Spleen (tissue), 11 donors: Measurements from ENCODE around the gene SLC38A8. TPM values are rescaled to one million over a fixed set of nuclear protein-coding genes. Genes with fewer than 3 reads are reported as not detected.

ENCODE experiments used
- DNase-seq: peaks from one replicate; pipeline ENCODE4 v3.0.0-alpha.2; 2020
- H3K27ac ChIP-seq, 8 donors: fragments of 200-600 bp; sonication (generic) in 7 of 8; 1 replicate in 4 of 8; 2 replicates in 4 of 8; pipeline versions ENCODE4 v1.5.0 to v1.8.0; 2016 to 2021; ENCODE audit warnings: inconsistent platforms in 4 of 8, mild to moderate bottlenecking in 4 of 8, moderate library complexity in 1 of 8
- H3K27me3 ChIP-seq, 7 donors: fragments of 200-600 bp; sonication (generic) in 6 of 7; replicated peaks in 1 of 7; 1 replicate in 4 of 7; 2 replicates in 3 of 7; pipeline versions ENCODE4 v1.5.0 to v1.8.0; 2016 to 2021; ENCODE audit warnings: inconsistent platforms in 3 of 7, mild to moderate bottlenecking in 1 of 7
- H3K36me3 ChIP-seq, 6 donors: fragments of 200-600 bp; sonication (generic) in 5 of 6; 1 replicate in 4 of 6; 2 replicates in 2 of 6; pipeline versions ENCODE4 v1.5.0 to v1.8.0; 2016 to 2021; ENCODE audit warnings: inconsistent platforms in 2 of 6
- H3K4me1 ChIP-seq, 6 donors: fragments of 200-600 bp; sonication (generic) in 5 of 6; 1 replicate in 3 of 6; 2 replicates in 3 of 6; pipeline versions ENCODE4 v1.5.0 to v1.8.0; 2016 to 2021; ENCODE audit warnings: inconsistent platforms in 3 of 6
- H3K4me3 ChIP-seq, 8 donors: fragments of 200-600 bp; sonication (generic) in 7 of 8; 1 replicate in 4 of 8; 2 replicates in 4 of 8; pipeline versions ENCODE4 v1.5.0 to v1.8.0; 2016 to 2021; ENCODE audit warnings: inconsistent platforms in 4 of 8, mild to moderate bottlenecking in 4 of 8, moderate library complexity in 2 of 8
- H3K9me3 ChIP-seq, 8 donors: fragments of 200-600 bp; sonication (generic) in 7 of 8; 1 replicate in 4 of 8; 2 replicates in 4 of 8; pipeline versions ENCODE4 v1.5.0 to v1.8.0; 2016 to 2021; ENCODE audit warnings: inconsistent platforms in 4 of 8
- CTCF ChIP-seq, 11 experiments: fragments of 200-600 bp in 7 of 11; fragments of 450-650 bp in 4 of 11; sonication (generic) in 4 of 11; IDR thresholded peaks in 8 of 11; conservative IDR thresholded peaks in 3 of 11; 1 replicate in 7 of 11; 2 replicates in 4 of 11; pipeline versions ENCODE4 v1.4.0 to v1.8.0; 2016 to 2021; ENCODE audit warnings: antibody characterized with exemption in 11 of 11, inconsistent platforms in 4 of 11, mild to moderate bottlenecking in 1 of 11
- POLR2A ChIP-seq, 3 donors: fragments of 450-650 bp; IDR thresholded peaks; one replicate each; pipeline ENCODE4 v1.5.1; 2017; ENCODE audit warnings: antibody characterized with exemption in 3 of 3, mild to moderate bottlenecking in 1 of 3
- POLR2AphosphoS5 ChIP-seq, 3 donors: sonication (generic); formaldehyde crosslinking; IDR thresholded peaks; one replicate each; pipeline ENCODE4 v1.5.1; 2017; ENCODE audit warnings: antibody characterized with exemption in 3 of 3
- WGBS, 5 donors: extraction: QIAGEN DNeasy Blood & Tissue Kit in 3 of 5; methylation state at CpG; one replicate each; pipeline versions ENCODE4 v1.1.5 to v1.1.7; 2013 to 2018; 5-methylcytosine and 5-hydroxymethylcytosine counted together
- intact Hi-C: fragments of 100-400 bp; cut with DNase I; formaldehyde crosslinking; loops from one replicate; pipeline ENCODE4 v1.15.0; 2023; ENCODE audit warnings: low total_unique reads
- polyA plus RNA-seq, 3 donors: library from polyadenylated mRNA; stranded (reverse); fragments of 200-250 nt; gene quantifications; one replicate each; pipeline ENCODE4 v1.2.1, GENCODE V29; 2013
- total RNA-seq, 7 donors: library from RNA; depleted of rRNA in 3 of 7; stranded (reverse); fragments of >200 nt in 3 of 7; fragmentation: NEBNext Ultra II Directional in 4 of 7; extraction: Animal tissue kit (Norgen Biotek cat#: 25700) in 4 of 7; gene quantifications; one replicate each; pipeline versions ENCODE4 v1.1.0 to v1.2.1, GENCODE V29; 2016 to 2021
- donor health status: healthy with polysubstance abuse.
- donor health status: DM: no; HTN: no; CAD: no; lungs with moderate emphysema.
- donor health status: DM: no; HTN: no; CAD: no.
- donor health status: Bipolar disorder and iron deficiency.
- donor health status: healthy.
- donor health status: DM: no; HTN: no; CAD: no.
- donor health status: DM: yes; HTN: yes; CAD: no.

The SLC38A8 gene
- total and polyA plus RNA-seq, 10 donors, result 0.37 TPM; not detected in 9

DNA sequence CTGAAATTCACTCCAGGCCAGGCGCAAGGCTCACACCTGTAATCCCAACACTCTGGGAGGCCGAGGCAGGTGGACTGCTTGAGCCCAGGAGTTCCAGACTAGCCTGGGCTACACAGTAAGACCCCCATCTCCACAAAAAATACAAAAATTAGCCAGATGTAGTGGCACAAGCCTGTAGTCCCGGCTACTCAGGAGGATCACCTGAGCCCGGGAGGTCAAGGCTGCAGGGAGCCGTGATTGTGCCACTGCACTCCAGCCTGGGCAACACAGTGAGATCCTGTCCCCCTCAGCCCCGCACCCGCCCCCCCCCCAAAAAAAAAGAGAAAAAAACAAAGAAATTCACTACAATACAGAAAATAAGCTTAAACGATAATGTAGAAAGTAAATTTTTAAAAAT is 42.7 kb upstream of the SLC38A8 start:
- no peak overlapping the region for H3K4me3 ChIP-seq
- no peak for DNase-seq
- H3K9me3 ChIP-seq, result no peaks in the 10 kb centered on the region
- H3K4me1 ChIP-seq, result peaks cover 0 to 87% (median 46%) of the 10 kb centered on the region in 6 donors
- H3K36me3 ChIP-seq, result peaks cover 0 to 93% (median 69%) of the 10 kb centered on the region in 6 donors
- peak overlapping the region in 2 of 8 donors; percentile 9 to 50 for H3K27ac ChIP-seq
- intact Hi-C loops, result loop anchor here (10.0 kb wide), 1 partner anchor 90 kb away; no protein-coding TSS in a partner anchor
- 53 to 73% (median 60%) methylated on average over 7 to 8 of the region's 8 CpGs for WGBS, 5 donors
- TF ChIP-seq CTCF (IDR thresholded peaks at IDR 0.05 in 8 of 11, conservative IDR thresholded peaks at IDR 0.05 in 3 of 11) (no peak), POLR2A (IDR thresholded peaks at IDR 0.05) (no peak), POLR2AphosphoS5 (IDR thresholded peaks at IDR 0.05) (no peak)
- no peaks in the 10 kb centered on the region for H3K27me3 ChIP-seq

DNA sequence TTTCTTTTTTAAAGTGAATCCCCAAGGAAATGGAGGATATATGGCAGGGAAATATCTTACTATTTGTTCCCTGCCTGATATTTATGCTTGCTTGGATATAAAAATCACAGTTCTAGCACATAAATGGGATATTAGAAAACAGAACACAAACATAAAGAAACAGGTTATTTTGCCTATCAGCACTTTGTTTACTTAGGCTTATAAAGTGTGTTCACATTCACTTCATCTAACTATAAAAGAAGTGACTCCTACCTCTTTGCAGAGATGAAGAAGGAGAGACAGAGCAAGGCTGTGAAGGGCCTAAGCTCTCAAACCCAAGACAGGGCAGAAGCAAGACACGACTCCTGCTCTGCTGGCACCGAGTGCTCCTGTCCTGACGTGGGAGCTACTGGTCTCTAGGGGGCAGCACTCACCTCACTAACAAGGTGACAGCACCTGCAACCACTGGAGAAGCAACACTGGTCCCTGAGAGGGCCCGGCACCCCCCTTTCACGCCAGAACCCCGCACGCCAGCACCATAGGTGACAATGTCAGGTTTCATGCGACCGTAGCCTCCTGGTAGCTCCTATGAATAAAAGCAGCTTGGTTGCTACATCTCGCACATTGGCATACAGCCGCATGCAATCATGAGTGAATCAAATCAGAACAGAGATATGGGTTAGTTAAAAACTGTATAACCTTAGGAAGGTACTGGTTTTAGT is 42.1 kb upstream of the SLC38A8 start:
- Histone ChIP-seq H3K9me3 (no peaks in the 10 kb centered on the region), H3K27ac (peak overlapping the region in 2 of 8 donors; percentile 9 to 50), H3K36me3 (peaks cover 0 to 93% (median 68%) of the 10 kb centered on the region in 6 donors), H3K4me1 (peaks cover 0 to 92% (median 49%) of the 10 kb centered on the region in 6 donors), H3K4me3 (no peak overlapping the region), H3K27me3 (no peaks in the 10 kb centered on the region)
- peak; percentile 84 for DNase-seq
- 37 to 58% (median 48%) methylated on average over 11 of the region's 11 CpGs for WGBS, 5 donors
- TF ChIP-seq POLR2A (IDR thresholded peaks at IDR 0.05), result no peak
- peak; percentile 21 to 82 (median 65) for TF ChIP-seq CTCF (IDR thresholded peaks at IDR 0.05 in 8 of 11, conservative IDR thresholded peaks at IDR 0.05 in 3 of 11)
- TF ChIP-seq POLR2AphosphoS5 (IDR thresholded peaks at IDR 0.05), result peak in 2 of 3 donors; percentile 20 to 30
- intact Hi-C loops, result loop anchor here (10.0 kb wide), 1 partner anchor 90 kb away; no protein-coding TSS in a partner anchor

GRCh38 chr16:84082835-84083569 is 40.4 kb upstream of the SLC38A8 start:
- peaks cover 0 to 78% (median 35%) of the 10 kb centered on the region in 6 donors for H3K4me1 ChIP-seq
- 55 to 86% (median 72%) methylated on average over 11 of the region's 11 CpGs for WGBS, 5 donors
- TF ChIP-seq CTCF (IDR thresholded peaks at IDR 0.05 in 8 of 11, conservative IDR thresholded peaks at IDR 0.05 in 3 of 11) (no peak), POLR2AphosphoS5 (IDR thresholded peaks at IDR 0.05) (peak in 1 of 3 donors; percentile 14)
- peaks cover 0 to 93% (median 70%) of the 10 kb centered on the region in 6 donors for H3K36me3 ChIP-seq
- H3K27me3 ChIP-seq, result no peaks in the 10 kb centered on the region
- intact Hi-C loops, result loop anchor here (10.0 kb wide), 1 partner anchor 92 kb away; no protein-coding TSS in a partner anchor
- no peak for DNase-seq
- H3K27ac ChIP-seq, result peak overlapping the region in 6 of 8 donors; percentile 3 to 73 (median 40)
- H3K9me3 ChIP-seq, result no peaks in the 10 kb centered on the region
- no peak overlapping the region for H3K4me3 ChIP-seq
